ENCODE measurements around the gene PGC.

DNA sequence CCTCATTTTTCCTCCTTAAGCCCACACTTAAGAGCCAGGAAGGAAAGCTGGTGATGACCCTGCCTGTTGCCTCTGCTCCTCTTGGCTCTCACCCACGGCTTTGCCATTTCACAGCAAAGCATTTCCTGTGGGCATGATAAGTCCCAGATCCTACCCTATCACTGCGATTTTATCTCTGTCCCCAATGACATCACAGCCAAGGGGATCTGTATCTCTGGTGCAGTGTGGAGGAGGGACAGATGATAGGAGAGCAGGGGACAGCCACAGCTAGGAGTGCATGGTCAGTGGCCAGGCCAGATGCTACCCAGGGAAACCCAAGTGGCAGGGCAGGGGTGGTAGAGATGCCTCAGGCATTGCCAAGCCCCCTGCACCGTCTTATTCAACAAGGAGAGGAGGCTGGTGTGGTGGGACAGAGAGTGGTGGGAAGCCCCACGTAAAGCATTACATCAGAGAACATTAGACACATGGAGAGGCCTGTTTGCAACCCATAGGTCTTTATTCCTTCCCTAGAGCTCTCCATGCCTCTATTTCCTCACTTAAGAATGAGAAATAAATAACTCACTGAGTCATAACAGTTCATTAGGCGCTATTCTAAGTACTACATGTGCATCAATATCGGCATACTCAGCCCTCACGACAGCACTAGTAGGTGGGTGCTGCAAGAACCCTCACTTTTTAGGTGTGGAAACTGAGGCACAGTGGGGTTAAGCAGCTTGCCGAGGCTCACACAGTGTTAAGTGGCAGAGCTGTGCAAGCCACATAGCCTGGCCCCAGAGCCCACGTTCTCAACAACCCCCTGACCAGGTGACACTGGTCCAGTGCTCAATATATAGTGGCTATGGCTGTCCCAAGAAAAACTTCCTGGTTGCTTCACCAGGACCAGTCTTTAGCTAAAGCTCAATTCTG, 16.4 kb downstream of the PGC start:
- no peak for TF ChIP-seq POLR2A (IDR thresholded peaks at IDR 0.05)
- TF ChIP-seq, protein P1, sequence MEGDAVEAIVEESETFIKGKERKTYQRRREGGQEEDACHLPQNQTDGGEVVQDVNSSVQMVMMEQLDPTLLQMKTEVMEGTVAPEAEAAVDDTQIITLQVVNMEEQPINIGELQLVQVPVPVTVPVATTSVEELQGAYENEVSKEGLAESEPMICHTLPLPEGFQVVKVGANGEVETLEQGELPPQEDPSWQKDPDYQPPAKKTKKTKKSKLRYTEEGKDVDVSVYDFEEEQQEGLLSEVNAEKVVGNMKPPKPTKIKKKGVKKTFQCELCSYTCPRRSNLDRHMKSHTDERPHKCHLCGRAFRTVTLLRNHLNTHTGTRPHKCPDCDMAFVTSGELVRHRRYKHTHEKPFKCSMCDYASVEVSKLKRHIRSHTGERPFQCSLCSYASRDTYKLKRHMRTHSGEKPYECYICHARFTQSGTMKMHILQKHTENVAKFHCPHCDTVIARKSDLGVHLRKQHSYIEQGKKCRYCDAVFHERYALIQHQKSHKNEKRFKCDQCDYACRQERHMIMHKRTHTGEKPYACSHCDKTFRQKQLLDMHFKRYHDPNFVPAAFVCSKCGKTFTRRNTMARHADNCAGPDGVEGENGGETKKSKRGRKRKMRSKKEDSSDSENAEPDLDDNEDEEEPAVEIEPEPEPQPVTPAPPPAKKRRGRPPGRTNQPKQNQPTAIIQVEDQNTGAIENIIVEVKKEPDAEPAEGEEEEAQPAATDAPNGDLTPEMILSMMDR (IDR thresholded peaks at IDR 0.05), result no peak

Measured in thyroid gland (tissue), 4 donors.